Keratinocyte (primary cell): Measurements from ENCODE around the gene STEAP2. TPM values are rescaled to one million over a fixed set of nuclear protein-coding genes. Genes with fewer than 3 reads are reported as not detected.

Experiments used
- DNase-seq: peaks from one replicate; pipeline ENCODE4 v3.0.0-alpha.2; 2011; ENCODE audit warnings: low read depth, missing footprints, low spot score
- FAIRE-seq: peaks from 2 replicates; lab custom pipeline; 2011; peaks lifted over from hg19 to GRCh38; lab: Jason Lieb, UNC
- H2AFZ ChIP-seq: 2 replicates; pipeline ENCODE4 v1.6.0; 2012; ENCODE audit warnings: low read length, control low read depth, inconsistent platforms; ENCODE audit not compliant: control insufficient read depth
- H3K27ac ChIP-seq: 2 replicates; pipeline ENCODE4 v1.5.1; 2011; ENCODE audit warnings: low read length; ENCODE audit not compliant: control insufficient read depth, insufficient read depth
- H3K27me3 ChIP-seq: 3 replicates; pipeline ENCODE4 v1.6.0; 2011; ENCODE audit warnings: low read length; ENCODE audit not compliant: control insufficient read depth, insufficient read depth; ENCODE audit errors: extremely low read depth
- H3K36me3 ChIP-seq, 2 experiments: 2 replicates in 1 of 2; 3 replicates in 1 of 2; pipeline ENCODE4 v1.5.1; 2011; ENCODE audit warnings: low read length in 2 of 2, mild to moderate bottlenecking in 1 of 2; ENCODE audit not compliant: control insufficient read depth in 2 of 2, insufficient read depth in 2 of 2; ENCODE audit errors: extremely low read depth in 1 of 2
- H3K4me1 ChIP-seq: 3 replicates; pipeline ENCODE4 v1.5.1; 2011; ENCODE audit warnings: low read length; ENCODE audit not compliant: control insufficient read depth, insufficient read depth; ENCODE audit errors: extremely low read depth
- H3K4me2 ChIP-seq: 3 replicates; pipeline ENCODE4 v1.6.0; 2011; ENCODE audit warnings: low read depth, low read length; ENCODE audit not compliant: control insufficient read depth, insufficient read depth; ENCODE audit errors: extremely low read depth
- H3K4me3 ChIP-seq, 3 experiments: fragments of 200-600 bp in 1 of 3; sonication (generic) in 1 of 3; 2 replicates in 2 of 3; 3 replicates in 1 of 3; pipeline ENCODE4 v1.5.1; 2011 to 2016; ENCODE audit warnings: low read length in 3 of 3, mild to moderate bottlenecking in 3 of 3, control low read depth in 2 of 3, inconsistent platforms in 1 of 3, low read depth in 1 of 3, mixed read lengths in 1 of 3, mixed run types in 1 of 3, moderate library complexity in 1 of 3; ENCODE audit not compliant: control insufficient read depth in 2 of 3, insufficient read depth in 2 of 3; ENCODE audit errors: extremely low read depth in 1 of 3
- H3K79me2 ChIP-seq: 2 replicates; pipeline ENCODE4 v1.6.0; 2012; ENCODE audit warnings: low read length; ENCODE audit not compliant: control insufficient read depth, insufficient read depth
- H3K9ac ChIP-seq: 3 replicates; pipeline ENCODE4 v1.6.0; 2011; ENCODE audit warnings: low read length; ENCODE audit not compliant: control insufficient read depth, insufficient read depth; ENCODE audit errors: extremely low read depth
- H3K9me1 ChIP-seq: 3 replicates; pipeline ENCODE4 v1.6.0; 2011; ENCODE audit warnings: low read length; ENCODE audit not compliant: control insufficient read depth, insufficient read depth; ENCODE audit errors: extremely low read depth
- H3K9me3 ChIP-seq: 2 replicates; pipeline ENCODE4 v1.5.1; 2012; ENCODE audit warnings: low read depth, low read length; ENCODE audit not compliant: control insufficient read depth
- H4K20me1 ChIP-seq: 3 replicates; pipeline ENCODE4 v1.6.0; 2011; ENCODE audit warnings: low read length; ENCODE audit not compliant: control insufficient read depth, insufficient read depth; ENCODE audit errors: extremely low read depth
- CTCF ChIP-seq, 3 experiments: IDR thresholded peaks in 1 of 3; conservative IDR thresholded peaks in 1 of 3; optimal IDR thresholded peaks in 1 of 3; 2 replicates in 2 of 3; 3 replicates in 1 of 3; pipeline versions ENCODE3 to v1.5.1; 2011; ENCODE audit warnings: low read length in 3 of 3, mild to moderate bottlenecking in 3 of 3, moderate library complexity in 2 of 3, control low read depth in 1 of 3, inconsistent platforms in 1 of 3; ENCODE audit not compliant: insufficient read depth in 2 of 3; ENCODE audit errors: extremely low read depth in 1 of 3
- EZH2 ChIP-seq: IDR thresholded peaks from one replicate; pipeline ENCODE4 v1.6.1; 2012; ENCODE audit warnings: inconsistent platforms, mild to moderate bottlenecking, low read length, moderate library complexity
- dilution Hi-C: fragments of 300-500 bp; cut with MboI; formaldehyde crosslinking; loops from one replicate; pipeline ENCODE4 v1.7.0; 2020; ENCODE audit warnings: low sequenced_read_pairs; ENCODE audit not compliant: extremely low pct_ligation_motif_present
- polyA plus RNA-seq, 5 experiments: library from polyadenylated mRNA; depleted of rRNA in 3 of 5; stranded (reverse) in 3 of 5; stranded (forward) in 1 of 5; unstranded in 1 of 5; fragments of >200 nt; gene quantifications; 1 replicate in 1 of 5; 2 replicates in 3 of 5; 3 replicates in 1 of 5; pipeline versions ENCODE4 v1.2.1 to v1.2.3, GENCODE V29; 2011 to 2012; ENCODE audit warnings: missing spikeins in 2 of 5, low read depth in 1 of 5, low replicate concordance in 1 of 5

Gene STEAP2
- polyA plus RNA-seq, 1 donor (not counting 4 experiments of a cell fraction or from before 2014, with no cell fraction given) = 3.9 TPM

- dilution Hi-C loops = no loop called here
Observed at GRCh38 chr7:90167361-90167760, 44.2 kb upstream of the STEAP2 start.

GRCh38 chr7:90169891-90170290, 41.6 kb upstream of the STEAP2 start:
- Histone ChIP-seq H3K4me3 (no peak overlapping the region), H2AFZ (no peak overlapping the region), H3K9me1 (no peaks in the 10 kb centered on the region), H3K4me1 (peaks cover 3% of the 10 kb centered on the region), H3K79me2 (no peaks in the 10 kb centered on the region), H3K4me2 (no peak overlapping the region), H3K9me3 (no peaks in the 10 kb centered on the region), H4K20me1 (no peaks in the 10 kb centered on the region), H3K36me3 (no peaks in the 10 kb centered on the region), H3K27me3 (no peaks in the 10 kb centered on the region), H3K9ac (no peak overlapping the region), H3K27ac (no peak overlapping the region)
- dilution Hi-C loops = no loop called here
- no peak for FAIRE-seq
- TF ChIP-seq CTCF (optimal IDR thresholded peaks at IDR 0.05 in 1 of 3, IDR thresholded peaks at IDR 0.05 in 1 of 3, conservative IDR thresholded peaks at IDR 0.05 in 1 of 3; ENCODE audit: extremely low read depth in 1 of 3, insufficient read depth in 2 of 3, low read length in 3 of 3) (no peak), EZH2 (no peak)
- no peak for DNase-seq

More at GRCh38 chr7:90167361-90167760, 44.2 kb upstream of the STEAP2 start:
- Histone ChIP-seq H4K20me1 (no peaks in the 10 kb centered on the region), H3K27me3 (no peaks in the 10 kb centered on the region), H3K4me3 (no peak overlapping the region), H3K4me1 (no peaks in the 10 kb centered on the region), H3K9me1 (no peaks in the 10 kb centered on the region), H3K4me2 (no peak overlapping the region), H3K9ac (no peak overlapping the region), H3K36me3 (no peaks in the 10 kb centered on the region), H2AFZ (no peak overlapping the region), H3K9me3 (no peaks in the 10 kb centered on the region), H3K79me2 (no peaks in the 10 kb centered on the region), H3K27ac (no peak overlapping the region)
- TF ChIP-seq EZH2 = no peak
- no peak for TF ChIP-seq CTCF (optimal IDR thresholded peaks at IDR 0.05 in 1 of 3, IDR thresholded peaks at IDR 0.05 in 1 of 3, conservative IDR thresholded peaks at IDR 0.05 in 1 of 3; ENCODE audit: extremely low read depth in 1 of 3, insufficient read depth in 2 of 3, low read length in 3 of 3)
- FAIRE-seq (no peak), DNase-seq (no peak)
